Measurements from ENCODE around the gene ZNF408.

DNA sequence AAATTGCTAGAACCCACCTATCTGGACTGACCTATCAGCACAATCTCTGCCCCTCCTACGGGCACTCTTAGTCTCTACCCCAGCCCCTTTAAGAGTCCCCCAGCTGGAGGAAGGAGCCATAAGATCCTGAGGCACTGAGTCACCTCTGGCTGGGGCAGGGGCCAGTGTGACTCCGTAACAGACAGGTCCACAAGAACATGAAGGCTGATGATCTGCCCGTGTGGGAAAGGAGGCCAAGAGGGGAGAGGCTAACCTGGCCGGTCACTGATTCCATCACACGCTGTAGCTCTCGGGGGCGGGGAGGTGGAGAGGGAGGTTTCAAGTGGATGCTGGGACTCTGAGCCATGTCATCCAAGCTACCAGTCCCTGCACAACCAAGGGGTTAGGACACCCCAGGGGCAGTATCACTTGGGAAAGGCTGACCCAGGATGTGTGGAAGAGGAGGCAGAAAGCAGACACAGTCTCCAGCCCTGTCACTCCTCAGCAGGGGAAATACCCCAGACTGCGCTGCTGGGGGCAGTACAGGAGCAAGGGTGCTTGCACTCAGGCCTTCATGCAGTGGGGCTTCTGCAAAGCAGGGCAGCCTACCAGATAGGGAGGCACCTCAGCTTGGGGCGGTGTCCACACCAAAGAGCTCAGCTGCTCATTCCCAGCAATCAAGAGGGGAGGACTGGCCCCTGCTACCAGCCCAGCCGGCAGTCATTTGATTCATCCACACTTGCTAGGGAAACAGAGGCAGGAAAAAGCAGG lies 22.7 kb upstream of the ZNF408 start:
- TF ChIP-seq POLR2AphosphoS5 (IDR thresholded peaks at IDR 0.05), result no peak
- TF ChIP-seq, protein P1, sequence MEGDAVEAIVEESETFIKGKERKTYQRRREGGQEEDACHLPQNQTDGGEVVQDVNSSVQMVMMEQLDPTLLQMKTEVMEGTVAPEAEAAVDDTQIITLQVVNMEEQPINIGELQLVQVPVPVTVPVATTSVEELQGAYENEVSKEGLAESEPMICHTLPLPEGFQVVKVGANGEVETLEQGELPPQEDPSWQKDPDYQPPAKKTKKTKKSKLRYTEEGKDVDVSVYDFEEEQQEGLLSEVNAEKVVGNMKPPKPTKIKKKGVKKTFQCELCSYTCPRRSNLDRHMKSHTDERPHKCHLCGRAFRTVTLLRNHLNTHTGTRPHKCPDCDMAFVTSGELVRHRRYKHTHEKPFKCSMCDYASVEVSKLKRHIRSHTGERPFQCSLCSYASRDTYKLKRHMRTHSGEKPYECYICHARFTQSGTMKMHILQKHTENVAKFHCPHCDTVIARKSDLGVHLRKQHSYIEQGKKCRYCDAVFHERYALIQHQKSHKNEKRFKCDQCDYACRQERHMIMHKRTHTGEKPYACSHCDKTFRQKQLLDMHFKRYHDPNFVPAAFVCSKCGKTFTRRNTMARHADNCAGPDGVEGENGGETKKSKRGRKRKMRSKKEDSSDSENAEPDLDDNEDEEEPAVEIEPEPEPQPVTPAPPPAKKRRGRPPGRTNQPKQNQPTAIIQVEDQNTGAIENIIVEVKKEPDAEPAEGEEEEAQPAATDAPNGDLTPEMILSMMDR (IDR thresholded peaks at IDR 0.05), result no peak
- TF ChIP-seq POLR2A (IDR thresholded peaks at IDR 0.05), result no peak

All from prostate gland (tissue), 2 donors.